Fibroblast of skin of abdomen (primary cell): ENCODE results near the gene TFB1M. TPM values are rescaled to one million over a fixed set of nuclear protein-coding genes. Genes with fewer than 3 reads are reported as not detected.
"Not testable (repeated sequence)": the region's sequence is repeated elsewhere in the genome, so short reads cannot be mapped to it uniquely, and the experiment has no call there.

Experiments
- DNase-seq: peaks from one replicate; pipeline ENCODE4 v3.0.0-alpha.2; 2013
- polyA plus RNA-seq, 2 experiments: library from polyadenylated mRNA; unstranded; fragments of 120-200 nt; gene quantifications; one replicate each; pipeline ENCODE4 v1.2.1, GENCODE V29; 2013; ENCODE audit not compliant: insufficient read length in 2 of 2

The TFB1M gene
- 12.2 TPM for polyA plus RNA-seq (2013, experiment 1 of 2; ENCODE audit: insufficient read length)
- polyA plus RNA-seq (2013, experiment 2 of 2; ENCODE audit: insufficient read length), result 11.9 TPM

GRCh38 chr6:155314092-155314772 lies at the start of gene TFB1M:
TFB1M (minus strand) TSS chr6:155314484; CDS start chr6:155314428, 56 bp downstream.
- DNase-seq, result peak; percentile 99

- DNase-seq, result not testable (repeated sequence)
Observed at GRCh38 chr6:155364021-155364420, 49.7 kb upstream of the TFB1M start.

GRCh38 chr6:155362968-155363632 lies 48.8 kb upstream of the TFB1M start:
- DNase-seq, result not testable (repeated sequence)

- DNase-seq, result no peak
Observed at GRCh38 chr6:155354167-155354566, 39.9 kb upstream of the TFB1M start.

GRCh38 chr6:155352811-155353210 lies 38.5 kb upstream of the TFB1M start:
- DNase-seq, result peak; percentile 51

- DNase-seq, result no peak
Observed at GRCh38 chr6:155352130-155352420, 37.8 kb upstream of the TFB1M start.

GRCh38 chr6:155351273-155352129 lies 37.2 kb upstream of the TFB1M start:
- no peak for DNase-seq

GRCh38 chr6:155349956-155350355 lies 35.7 kb upstream of the TFB1M start:
- DNase-seq, result no peak

- peak; percentile 35 for DNase-seq
Observed at GRCh38 chr6:155349129-155349528, 34.8 kb upstream of the TFB1M start.

GRCh38 chr6:155347800-155348199 lies 33.5 kb upstream of the TFB1M start:
- DNase-seq, result no peak

- no peak for DNase-seq
Observed at GRCh38 chr6:155346957-155347356, 32.7 kb upstream of the TFB1M start.

- DNase-seq, result no peak
Observed at GRCh38 chr6:155344341-155345006, 30.2 kb upstream of the TFB1M start.

GRCh38 chr6:155341130-155341828 lies 27.0 kb upstream of the TFB1M start:
- DNase-seq, result peak; percentile 54

- peak; percentile 44 for DNase-seq
Observed at GRCh38 chr6:155340464-155341129, 26.3 kb upstream of the TFB1M start.

GRCh38 chr6:155339929-155340328 lies 25.6 kb upstream of the TFB1M start:
- not testable (repeated sequence) for DNase-seq

- DNase-seq, result not testable (repeated sequence)
Observed at GRCh38 chr6:155338237-155338636, 24.0 kb upstream of the TFB1M start.

- no peak for DNase-seq
Observed at GRCh38 chr6:155335265-155335664, 21.0 kb upstream of the TFB1M start.

GRCh38 chr6:155334073-155334472 lies 19.8 kb upstream of the TFB1M start:
- not testable (repeated sequence) for DNase-seq

- no peak for DNase-seq
Observed at GRCh38 chr6:155333414-155333813, 19.1 kb upstream of the TFB1M start.

- no peak for DNase-seq
Observed at GRCh38 chr6:155330922-155331321, 16.6 kb upstream of the TFB1M start.

- DNase-seq, result no peak
Observed at GRCh38 chr6:155330133-155330734, 15.9 kb upstream of the TFB1M start.
